GM19324 (cell line): ENCODE results near the gene SPRR2E.
"Not testable (repeated sequence)": the region's sequence is repeated elsewhere in the genome, so short reads cannot be mapped to it uniquely, and the experiment has no call there.

ENCODE experiments used
- ATAC-seq: cut with Tn5 transposase; IDR thresholded peaks from one replicate; pipeline ENCODE4 v1.9.1; 2021; ENCODE audit warnings: mild to moderate bottlenecking, moderate library complexity; ENCODE audit not compliant: unreplicated experiment, low FRiP score

The SPRR2E gene

DNA sequence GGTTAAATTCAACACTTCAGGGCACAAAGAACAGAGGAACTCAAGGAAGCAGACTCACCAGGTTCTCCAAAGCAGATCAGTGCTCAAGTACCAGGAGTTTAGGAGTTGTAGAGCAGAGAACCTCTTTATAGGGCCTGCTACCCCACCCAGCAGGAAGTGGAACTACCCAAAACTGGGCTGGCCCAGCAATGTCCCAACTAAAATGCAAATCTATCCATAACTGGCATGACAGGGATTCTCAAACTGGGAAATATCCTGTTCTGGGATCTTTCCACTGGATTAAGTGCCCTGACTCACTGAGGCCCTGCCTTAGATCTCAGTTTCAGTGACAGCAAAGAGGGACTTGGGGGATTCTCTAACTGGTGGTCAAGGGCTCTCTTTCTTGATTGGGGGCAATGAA lies at the start of gene SPRR2E:
Gene SPRR2E, minus strand, starts transcription at position 101 of the 400 bp plus-strand sequence. CDS start 775 bp downstream, outside the sequence.
- no peak for ATAC-seq

DNA sequence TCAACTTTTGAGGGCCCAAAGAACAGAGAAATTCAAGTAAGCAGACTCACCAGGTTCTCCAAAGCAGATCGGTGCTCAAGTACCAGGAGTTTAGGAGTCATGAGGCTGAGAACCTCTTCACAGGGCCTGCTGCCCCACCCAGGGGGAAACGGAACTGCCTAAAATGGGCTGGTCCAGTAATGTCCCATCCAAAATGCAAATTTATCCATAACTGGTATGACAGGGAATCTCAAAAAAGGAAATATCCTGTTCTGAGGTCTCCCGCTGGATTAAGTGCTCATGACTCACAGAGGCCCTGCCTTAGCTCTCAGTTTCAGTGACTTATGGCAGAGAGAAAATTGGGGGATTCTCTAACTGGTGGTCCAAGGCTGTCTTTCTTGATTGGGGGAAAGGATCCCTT lies 47.1 kb upstream of the SPRR2E start:
- no peak for ATAC-seq

DNA sequence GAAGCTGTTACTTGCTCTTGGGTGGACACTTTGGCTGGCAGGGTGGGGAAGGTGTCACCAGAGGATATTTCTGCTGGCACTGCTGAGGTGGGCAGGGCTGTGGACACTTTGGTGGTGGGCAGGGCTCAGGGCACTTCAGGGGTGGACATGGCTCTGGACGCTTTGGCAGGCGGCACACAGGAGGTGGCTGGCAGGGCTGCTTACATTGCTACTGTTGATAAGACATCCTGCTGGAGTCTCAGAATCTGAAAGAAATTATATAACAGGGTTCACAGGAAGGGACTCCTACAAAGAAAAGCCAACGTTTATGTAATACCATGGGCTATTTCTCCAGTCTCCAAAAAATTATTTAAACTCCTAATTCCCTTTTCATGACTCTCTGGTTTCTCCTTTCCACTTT lies 46.2 kb upstream of the SPRR2E start:
- ATAC-seq: no peak

DNA sequence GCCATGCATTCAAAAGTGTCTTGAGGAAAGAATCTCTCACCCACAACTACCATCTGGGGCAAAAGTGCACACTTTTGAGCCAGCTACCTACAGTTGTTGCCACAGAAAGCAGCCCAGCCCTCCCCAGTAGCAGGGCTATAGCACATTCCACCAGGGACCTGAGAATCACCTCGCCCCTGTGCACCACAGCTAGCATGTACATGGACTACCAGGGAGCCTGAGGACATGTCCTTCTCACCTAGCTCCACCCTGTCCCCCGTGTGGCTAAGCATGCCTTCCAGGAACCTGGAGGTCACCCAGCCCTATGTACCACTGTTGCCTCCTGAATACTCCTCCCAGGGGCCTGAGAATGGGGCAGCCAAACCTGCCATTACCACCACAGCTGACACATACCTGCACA lies 39.4 kb upstream of the SPRR2E start:
- ATAC-seq: no peak

DNA sequence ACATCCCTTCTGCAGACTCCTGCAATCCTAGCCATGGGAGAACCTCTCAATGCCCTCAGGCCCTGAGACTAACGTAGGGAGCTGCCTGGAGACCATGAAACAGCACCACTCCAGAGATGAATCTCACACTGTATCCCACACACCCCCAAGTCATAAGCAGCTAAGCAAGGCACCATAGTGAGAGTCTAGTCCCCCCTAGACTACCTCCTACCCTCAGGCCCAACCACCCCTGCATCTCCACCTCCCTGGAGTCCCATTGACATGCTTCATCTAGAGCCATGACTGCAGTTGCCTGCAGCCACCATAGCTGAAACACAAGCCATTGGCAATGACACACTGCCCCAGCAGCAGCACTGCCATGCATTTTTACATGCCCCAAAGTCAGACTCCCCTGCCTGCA lies 38.9 kb upstream of the SPRR2E start:
- no peak for ATAC-seq

DNA sequence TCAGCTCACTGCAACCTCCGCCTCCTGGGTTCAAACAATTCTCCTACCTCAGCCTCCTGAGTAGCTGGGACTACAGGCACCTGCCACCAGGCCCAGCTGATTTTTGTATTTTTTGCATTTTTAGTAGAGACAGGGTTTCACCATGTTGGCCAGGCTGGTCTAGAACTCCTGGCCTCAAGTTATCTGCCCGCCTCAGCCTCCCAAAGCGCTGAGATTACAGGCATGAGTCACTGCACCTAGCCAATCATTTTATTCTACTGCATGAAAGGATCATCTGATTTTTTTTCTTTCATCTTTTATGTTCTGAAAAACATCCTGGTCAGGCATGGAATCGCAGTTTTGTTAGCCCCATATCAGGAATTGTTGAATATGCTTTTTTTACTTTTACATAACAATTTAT lies 34.4 kb upstream of the SPRR2E start:
- not testable (repeated sequence) for ATAC-seq

DNA sequence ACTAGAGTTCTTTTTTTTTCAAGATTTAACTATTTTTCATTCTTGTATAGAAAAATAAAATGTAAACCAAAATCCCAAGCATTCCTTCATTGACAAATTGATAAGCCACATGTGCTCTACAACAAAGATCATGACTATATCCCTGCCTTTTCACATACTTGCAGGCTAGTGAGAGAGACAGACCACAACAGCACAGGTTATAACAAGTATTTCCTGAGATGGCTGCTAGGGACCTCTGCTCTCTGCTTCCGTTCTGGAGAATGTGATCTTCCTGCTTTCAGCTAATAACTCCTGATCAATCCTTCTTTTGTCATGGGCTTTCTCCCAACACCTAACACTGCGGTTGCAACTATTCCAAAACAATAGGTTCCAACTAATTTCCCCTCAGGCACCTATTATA lies 33.0 kb upstream of the SPRR2E start:
- ATAC-seq: no peak

DNA sequence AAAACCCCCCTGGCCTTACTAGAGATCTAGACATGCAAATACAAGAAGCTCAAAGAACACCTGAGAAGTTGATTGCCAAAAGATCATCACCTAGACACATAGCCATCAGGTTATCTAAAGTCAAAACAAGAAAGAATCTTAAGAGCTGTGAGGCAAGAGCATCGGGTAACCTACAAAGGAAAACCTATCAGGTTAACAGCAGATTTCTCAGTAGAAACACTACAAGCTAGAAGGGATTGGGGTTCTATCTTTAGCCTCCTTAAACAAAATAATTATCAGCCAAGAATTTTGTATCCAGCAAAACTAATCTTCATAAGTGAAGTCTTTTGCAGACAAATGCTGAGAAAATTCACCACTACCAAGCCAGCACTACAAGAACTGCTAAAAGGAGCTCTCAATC lies 31.2 kb upstream of the SPRR2E start:
- ATAC-seq: no peak

DNA sequence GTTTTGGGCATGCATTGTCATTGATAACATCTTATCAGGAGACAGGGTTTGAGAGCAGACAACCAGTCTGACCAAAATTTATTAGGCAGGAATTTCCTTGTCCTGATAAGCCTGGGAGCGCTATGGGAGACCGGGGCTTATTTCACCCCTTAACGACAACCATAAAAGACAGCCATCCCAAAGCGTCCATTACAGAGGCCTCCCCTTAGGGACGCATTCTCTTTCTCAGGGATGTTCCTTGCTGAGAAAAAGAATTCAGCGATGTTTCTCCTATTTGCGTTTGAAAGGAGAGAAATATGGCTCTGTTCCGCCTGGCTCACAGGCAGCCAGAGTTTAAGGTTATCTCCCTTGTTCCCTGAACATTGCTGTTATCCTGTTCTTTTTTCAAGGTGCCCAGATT lies 29.5 kb upstream of the SPRR2E start:
- not testable (repeated sequence) for ATAC-seq

DNA sequence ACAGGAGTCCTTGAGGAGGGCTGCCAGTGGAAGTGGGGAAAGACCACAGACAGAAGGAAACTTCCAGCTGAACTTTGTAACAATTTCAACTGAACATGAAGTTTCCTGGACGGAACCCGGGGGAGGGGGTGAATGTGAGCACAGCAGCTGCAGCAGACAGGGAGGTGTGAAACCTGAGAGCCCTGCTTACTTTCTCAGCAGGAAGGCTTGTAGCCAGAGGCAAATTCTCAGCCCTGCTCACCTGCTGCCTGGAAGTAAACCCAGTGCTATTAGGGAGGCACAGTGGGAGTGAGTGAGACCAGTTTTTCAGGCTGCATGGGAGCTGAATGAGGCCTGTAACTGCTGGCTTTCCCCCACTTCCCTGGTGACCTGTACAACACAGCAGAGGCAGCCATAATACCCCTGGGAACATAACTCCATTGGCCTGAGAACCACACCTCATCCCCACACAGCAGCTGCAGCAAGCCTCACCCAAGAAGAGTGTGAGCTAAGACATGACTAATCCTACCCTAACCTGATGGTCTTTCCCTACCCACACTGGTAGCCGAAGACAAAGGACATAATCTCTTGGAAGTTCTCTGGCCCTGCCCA lies 28.6 kb upstream of the SPRR2E start:
- no peak for ATAC-seq

DNA sequence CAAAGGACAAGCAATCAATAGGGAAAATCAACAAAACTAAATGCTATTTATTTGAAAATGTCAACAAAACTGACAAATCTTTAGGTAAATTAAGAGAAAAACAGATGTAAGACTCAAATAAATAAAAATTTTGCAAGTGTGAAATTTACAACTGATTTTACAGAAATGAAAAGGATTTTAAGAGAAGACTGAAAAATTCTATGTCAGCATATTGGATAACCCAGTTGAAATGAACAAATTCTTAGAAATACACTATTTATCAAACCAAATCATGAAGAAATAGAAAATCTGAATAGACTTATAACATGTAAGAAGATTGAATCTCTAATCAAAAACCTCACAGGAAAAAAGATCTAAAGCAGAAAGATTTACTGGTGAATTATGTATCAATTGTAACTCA lies 26.6 kb upstream of the SPRR2E start:
- ATAC-seq: no peak

DNA sequence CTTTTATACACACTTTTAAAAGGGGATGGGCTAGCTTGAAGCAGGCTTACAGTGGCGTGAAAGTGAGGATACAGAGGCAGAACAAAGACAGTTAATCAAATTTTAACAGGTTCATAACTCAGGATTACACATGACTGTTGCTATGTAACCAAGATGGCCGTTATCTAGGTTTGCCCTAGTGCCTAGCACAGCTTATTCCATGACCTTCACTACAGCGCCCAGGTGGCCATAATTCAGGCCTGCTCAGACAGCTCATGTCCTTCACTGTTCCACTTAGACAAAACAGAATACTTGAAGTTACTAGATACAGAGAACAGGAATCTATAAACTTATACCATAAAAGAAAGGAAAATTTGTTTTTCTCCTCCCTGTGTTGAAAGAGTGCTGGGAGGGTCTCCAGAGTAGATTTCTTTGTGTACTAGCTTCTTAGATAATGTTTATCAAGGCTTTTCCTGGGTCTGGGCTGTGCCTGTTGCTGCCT lies 25.2 kb upstream of the SPRR2E start:
- ATAC-seq: no peak

DNA sequence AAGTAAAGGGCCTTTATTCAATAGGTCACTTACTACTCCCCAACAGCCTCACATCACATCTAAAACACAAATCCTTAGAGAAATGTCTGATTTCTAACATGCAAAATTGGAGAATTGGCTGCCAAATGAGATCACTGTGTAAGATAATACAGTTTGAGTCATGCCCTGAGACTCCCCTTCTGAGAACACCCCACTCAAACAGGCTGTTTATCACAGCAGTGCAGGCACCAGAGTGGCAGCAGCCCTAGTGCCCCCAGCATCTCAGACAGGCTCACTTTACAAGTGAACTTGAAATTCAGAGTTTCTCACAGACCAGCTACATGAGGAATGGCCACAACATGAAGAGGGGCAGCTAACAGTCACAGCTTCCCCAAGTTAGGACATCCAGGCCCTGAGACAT lies 20.9 kb upstream of the SPRR2E start:
- ATAC-seq: not testable (repeated sequence)

DNA sequence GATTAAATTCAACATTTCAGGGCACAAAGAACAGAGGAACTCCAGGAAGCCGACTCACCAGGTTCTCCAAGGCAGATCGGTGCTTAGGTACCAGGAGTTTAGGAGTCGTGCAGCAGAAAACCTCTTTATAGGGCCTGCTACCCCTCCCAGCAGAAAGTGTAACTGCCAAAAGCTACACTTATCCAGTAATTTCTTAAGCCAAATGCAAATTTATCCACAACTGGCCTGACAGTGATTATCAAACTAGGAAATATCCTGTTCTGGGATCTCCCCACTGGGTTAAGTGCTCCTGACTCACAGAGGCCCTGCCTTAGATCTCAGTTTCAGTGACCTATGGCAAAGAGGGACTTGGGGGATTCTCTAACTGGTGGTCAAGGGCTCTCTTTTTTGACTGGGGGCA lies 19.1 kb upstream of the SPRR2E start, which contains the start of gene SPRR2F:
Gene SPRR2F, minus strand, starts transcription at position 101 of the 400 bp plus-strand sequence. CDS start 783 bp downstream, outside the sequence.
- no peak for ATAC-seq

DNA sequence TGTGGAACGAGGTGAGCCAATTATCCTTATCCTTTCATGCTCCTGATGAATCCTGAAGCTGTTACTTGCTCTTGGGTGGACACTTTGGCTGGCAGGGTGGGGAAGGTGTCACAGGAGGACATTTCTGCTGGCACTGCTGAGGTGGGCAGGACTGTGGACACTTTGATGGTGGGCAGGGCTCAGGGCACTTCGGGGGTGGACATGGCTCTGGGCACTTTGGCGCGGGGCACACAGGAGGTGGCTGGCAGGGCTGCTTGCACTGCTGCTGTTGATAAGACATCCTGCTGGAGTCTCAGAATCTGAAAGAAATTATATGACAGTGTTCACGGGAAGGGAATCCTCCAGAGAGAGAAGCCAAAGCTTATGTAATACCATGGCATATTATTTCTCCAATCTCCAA lies 18.1 kb upstream of the SPRR2E start:
- ATAC-seq: not testable (repeated sequence)

DNA sequence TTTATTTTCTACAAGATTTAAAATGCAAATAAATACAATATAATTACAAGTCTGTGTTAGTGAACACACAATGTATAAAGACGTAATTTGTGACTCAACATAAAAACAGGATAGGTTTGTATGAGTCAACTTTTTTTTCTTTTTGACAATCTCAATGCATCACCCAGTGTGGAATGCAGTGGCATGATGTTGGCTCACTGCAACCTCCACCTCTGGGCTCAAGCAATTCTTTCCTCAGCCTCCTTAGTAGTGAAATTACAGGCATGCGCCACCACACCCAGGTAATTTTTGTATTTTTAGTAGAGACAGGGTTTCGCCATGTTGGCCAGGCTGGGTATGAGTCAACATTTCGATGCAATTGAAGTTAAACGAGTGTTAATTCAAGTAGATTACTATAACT lies 5.9 kb upstream of the SPRR2E start:
- no peak for ATAC-seq

DNA sequence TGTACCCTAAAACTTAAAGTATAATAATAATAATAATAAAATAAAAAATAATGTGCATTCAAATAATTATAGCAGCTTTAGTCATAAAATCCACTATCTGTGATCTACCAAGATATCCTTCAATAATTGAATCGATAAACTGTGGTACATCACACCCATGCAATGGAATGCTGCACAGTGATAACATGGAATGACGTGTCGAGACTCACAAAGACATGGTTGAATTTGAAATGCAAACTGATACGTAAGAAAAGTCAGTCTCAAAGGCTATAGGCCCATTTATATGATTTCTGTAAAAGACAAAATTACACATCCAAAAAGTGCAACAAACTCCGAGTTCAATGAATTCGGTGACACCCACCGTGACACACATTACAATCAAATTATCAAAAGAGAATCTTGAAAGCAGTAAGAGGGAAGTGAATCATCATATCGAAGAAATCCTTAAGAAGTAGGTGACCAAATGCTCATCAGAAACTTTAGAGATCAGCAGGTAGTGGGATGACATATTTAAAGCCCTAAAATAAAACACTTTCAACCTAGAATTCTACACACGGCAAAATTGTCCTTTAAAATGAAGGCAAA lies 5.2 kb upstream of the SPRR2E start:
- ATAC-seq: no peak

DNA sequence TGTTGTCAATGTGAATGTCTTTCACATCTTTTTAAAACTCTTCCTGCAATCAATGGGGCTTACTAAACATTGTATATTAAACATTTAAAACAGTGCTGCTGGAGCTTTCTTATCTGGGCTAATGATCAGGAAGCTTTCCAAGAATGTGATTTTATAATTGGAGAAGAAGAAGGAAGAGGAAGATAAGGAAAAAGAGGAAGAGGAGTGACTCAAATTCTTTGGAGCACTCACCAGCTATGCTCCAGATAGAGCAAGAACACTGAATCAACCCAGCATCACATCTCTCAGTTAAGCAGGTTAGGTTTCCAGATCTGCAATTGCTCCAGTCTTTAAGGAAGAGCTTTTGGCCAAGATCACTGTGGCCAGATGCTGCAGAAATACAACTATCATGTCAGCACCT lies 1.4 kb upstream of the SPRR2E start:
- ATAC-seq: no peak

DNA sequence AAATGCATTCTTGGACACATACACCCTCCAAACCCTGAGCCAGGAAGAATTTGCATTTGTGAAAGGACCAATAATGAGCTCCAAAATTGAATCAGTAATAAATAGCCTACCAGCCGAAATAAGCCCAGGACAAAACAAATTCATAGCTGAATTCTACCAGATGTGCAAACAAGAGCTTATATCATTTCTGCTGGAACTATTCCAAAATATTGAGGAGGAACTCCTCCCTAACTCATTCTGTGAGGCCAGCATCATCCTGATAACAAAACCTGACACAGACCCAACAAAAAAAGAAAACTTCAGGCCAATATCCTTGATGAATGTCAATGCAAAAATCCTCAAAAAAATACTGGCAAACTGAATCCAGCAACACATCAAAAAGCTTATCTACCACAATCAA lies 6.7 kb downstream of the SPRR2E start:
- no peak for ATAC-seq

DNA sequence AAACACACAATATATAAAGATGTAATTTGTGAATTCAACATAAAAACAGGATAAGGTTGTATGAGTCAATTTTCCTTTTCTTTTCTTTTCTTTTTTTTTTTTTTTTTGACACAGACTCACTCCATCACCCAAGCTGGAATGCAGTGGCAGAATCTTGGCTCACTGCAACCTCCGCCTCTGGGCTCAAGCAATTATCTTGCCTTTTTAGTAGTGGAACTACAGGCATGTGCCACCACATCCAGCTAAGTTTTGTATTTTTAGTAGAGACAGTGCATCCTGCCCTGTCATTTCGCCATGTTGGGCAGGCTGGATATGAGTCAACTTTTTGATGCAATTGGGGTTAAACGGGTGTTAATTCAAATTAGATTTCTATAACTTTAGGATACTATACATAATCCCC lies 12.6 kb downstream of the SPRR2E start:
- ATAC-seq: no peak

DNA sequence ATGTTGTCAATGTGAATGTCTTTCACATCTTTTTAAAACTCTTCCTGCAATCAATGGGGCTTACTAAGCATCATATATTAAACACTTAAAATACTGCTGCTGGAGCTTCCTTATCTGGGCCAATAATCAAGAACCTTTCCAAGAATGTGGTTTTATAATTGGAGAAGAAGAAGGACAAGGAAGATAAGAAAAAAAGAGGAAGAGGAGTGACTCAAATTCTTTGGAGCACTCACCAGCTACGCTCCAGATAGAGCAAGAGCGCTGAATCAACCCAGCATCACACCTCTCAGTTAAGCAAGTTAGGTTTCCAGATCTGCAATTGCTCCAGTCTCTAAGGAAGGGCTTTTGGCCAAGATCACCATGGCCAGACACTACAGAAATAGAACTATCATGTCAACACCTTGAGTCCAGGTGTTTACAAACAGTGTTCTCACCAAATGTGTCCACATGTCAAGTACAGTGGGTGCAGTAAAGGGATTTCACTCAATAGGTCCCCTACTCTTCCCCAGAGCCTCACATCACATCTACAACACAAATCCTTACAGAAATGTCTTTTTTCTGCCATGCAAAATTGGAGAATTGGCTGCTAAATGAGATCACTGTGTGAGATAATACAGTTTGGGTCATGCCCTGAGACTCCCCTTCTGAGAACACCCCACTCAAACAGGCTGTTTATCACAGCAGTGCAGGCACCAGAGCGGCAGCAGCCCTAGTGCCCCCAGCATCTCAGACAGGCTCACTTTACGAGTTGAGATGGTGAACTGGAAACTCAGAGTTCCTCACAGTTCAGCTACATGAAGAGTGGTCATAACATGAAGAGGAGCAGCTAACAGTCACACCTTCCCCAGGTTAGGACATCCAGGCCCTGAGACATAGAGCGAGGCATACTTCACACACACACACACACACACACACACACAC lies 21.3 kb downstream of the SPRR2E start:
- no peak for ATAC-seq
